H9 (cell line): Measurements from ENCODE around the gene LRRC14B. TPM values are rescaled to one million over a fixed set of nuclear protein-coding genes. Genes with fewer than 3 reads are reported as not detected.

Experiments used
- DNase-seq: peaks from one replicate; pipeline ENCODE4 v3.0.0-alpha.2; 2017
- H2AFZ ChIP-seq: one replicate; pipeline ENCODE4 v1.6.1; 2013; ENCODE audit warnings: mild to moderate bottlenecking, low read length, control low read depth, moderate library complexity
- H2AK5ac ChIP-seq: 2 replicates; pipeline ENCODE4 v1.6.1; 2013; ENCODE audit warnings: low read length, control low read depth, mixed read lengths; ENCODE audit not compliant: insufficient read length
- H2BK120ac ChIP-seq: one replicate; pipeline ENCODE4 v1.6.1; 2013; ENCODE audit warnings: low read depth, mild to moderate bottlenecking, low read length, control low read depth, inconsistent platforms; ENCODE audit not compliant: poor library complexity, severe bottlenecking
- H2BK12ac ChIP-seq: 2 replicates; pipeline ENCODE4 v1.6.1; 2013; ENCODE audit warnings: low read length, control low read depth, mixed read lengths, low read depth; ENCODE audit not compliant: insufficient read length
- H2BK15ac ChIP-seq: 2 replicates; pipeline ENCODE4 v1.6.1; 2013; ENCODE audit warnings: low read depth, low read length, control low read depth
- H2BK20ac ChIP-seq: one replicate; pipeline ENCODE4 v1.6.1; 2013; ENCODE audit warnings: low read depth, mild to moderate bottlenecking, low read length, control low read depth, inconsistent platforms; ENCODE audit not compliant: poor library complexity, severe bottlenecking
- H2BK5ac ChIP-seq: 2 replicates; pipeline ENCODE4 v1.6.1; 2013; ENCODE audit warnings: low read length, control low read depth, mixed read lengths; ENCODE audit not compliant: insufficient read length
- H3K14ac ChIP-seq: 2 replicates; pipeline ENCODE4 v1.6.1; 2013; ENCODE audit warnings: low read length, control low read depth; ENCODE audit not compliant: insufficient read depth
- H3K18ac ChIP-seq: 2 replicates; pipeline ENCODE4 v1.6.1; 2013; ENCODE audit warnings: low read depth, mild to moderate bottlenecking, mixed read lengths, low read length, control low read depth; ENCODE audit not compliant: insufficient read length
- H3K23ac ChIP-seq: 2 replicates; pipeline ENCODE4 v1.6.1; 2013; ENCODE audit warnings: low read length, control low read depth, mixed read lengths, low read depth; ENCODE audit not compliant: insufficient read length
- H3K23me2 ChIP-seq: 2 replicates; pipeline ENCODE4 v1.6.1; 2013; ENCODE audit warnings: low read depth, mild to moderate bottlenecking, mixed read lengths, low read length, control low read depth; ENCODE audit not compliant: insufficient read length, poor library complexity, severe bottlenecking
- H3K27ac ChIP-seq: 2 replicates; pipeline ENCODE4 v1.5.1; 2013; ENCODE audit warnings: low read length, control low read depth, mixed read lengths, low read depth; ENCODE audit not compliant: insufficient read length
- H3K27me3 ChIP-seq: 2 replicates; pipeline ENCODE4 v1.6.1; 2013; ENCODE audit warnings: low read length, control low read depth, inconsistent platforms; ENCODE audit not compliant: insufficient read depth
- H3K4ac ChIP-seq: 2 replicates; pipeline ENCODE4 v1.6.1; 2013; ENCODE audit warnings: low read depth, mild to moderate bottlenecking, control low read depth, inconsistent platforms, low read length, moderate library complexity
- H3K4me1 ChIP-seq: 2 replicates; pipeline ENCODE4 v1.6.1; 2013; ENCODE audit warnings: low read length, control low read depth, inconsistent platforms; ENCODE audit not compliant: insufficient read depth
- H3K4me2 ChIP-seq: 2 replicates; pipeline ENCODE4 v1.6.1; 2013; ENCODE audit warnings: low read length, control low read depth, mixed read lengths; ENCODE audit not compliant: insufficient read length, insufficient read depth
- H3K56ac ChIP-seq: 2 replicates; pipeline ENCODE4 v1.6.1; 2013; ENCODE audit warnings: low read depth, mild to moderate bottlenecking, mixed read lengths, low read length, control low read depth; ENCODE audit not compliant: insufficient read length
- H3K79me1 ChIP-seq: 2 replicates; pipeline ENCODE4 v1.6.1; 2013; ENCODE audit warnings: low read depth, mild to moderate bottlenecking, moderate library complexity, low read length, control low read depth, inconsistent platforms; ENCODE audit not compliant: insufficient read depth, poor library complexity, severe bottlenecking
- H3K79me2 ChIP-seq: 2 replicates; pipeline ENCODE4 v1.6.1; 2013; ENCODE audit warnings: low read length, control low read depth, inconsistent platforms; ENCODE audit not compliant: insufficient read depth
- H3K9ac ChIP-seq: 2 replicates; pipeline ENCODE4 v1.6.1; 2013; ENCODE audit warnings: low read length, control low read depth, mixed read lengths; ENCODE audit not compliant: insufficient read length; ENCODE audit errors: extremely low read depth
- H3K9me3 ChIP-seq: one replicate; pipeline ENCODE4 v1.6.1; 2013; ENCODE audit warnings: low read depth, low read length, inconsistent platforms; ENCODE audit not compliant: control insufficient read depth
- H3T11ph ChIP-seq: one replicate; pipeline ENCODE4 v1.6.1; 2013; ENCODE audit warnings: mild to moderate bottlenecking, low read length, control low read depth, inconsistent platforms
- H4K20me1 ChIP-seq: one replicate; pipeline ENCODE4 v1.6.1; 2013; ENCODE audit not compliant: control insufficient read depth, insufficient read length, insufficient read depth
- H4K5ac ChIP-seq: 2 replicates; pipeline ENCODE4 v1.6.1; 2013; ENCODE audit warnings: low read depth, mild to moderate bottlenecking, mixed read lengths, low read length, control low read depth; ENCODE audit not compliant: insufficient read length
- H4K8ac ChIP-seq: replicated peaks from 2 replicates; pipeline ENCODE4 v1.6.1; 2013; ENCODE audit warnings: low read length, control low read depth, mixed read lengths, low read depth; ENCODE audit not compliant: insufficient read length
- H4K91ac ChIP-seq: 2 replicates; pipeline ENCODE4 v1.6.1; 2013; ENCODE audit warnings: low read depth, mild to moderate bottlenecking, moderate library complexity, mixed read lengths, low read length, control low read depth; ENCODE audit not compliant: insufficient read length
- H3K27ac Mint-ChIP-seq, 3 experiments: 2 replicates in 2 of 3; 3 replicates in 1 of 3; pipeline ENCODE4 v1.8.0; 2020 to 2021; ENCODE audit warnings: mixed read lengths in 3 of 3, mild to moderate bottlenecking in 1 of 3, moderate library complexity in 1 of 3
- H3K27me3 Mint-ChIP-seq: 2 replicates; pipeline ENCODE4 v1.8.0; 2021; ENCODE audit warnings: low read depth, mild to moderate bottlenecking, moderate library complexity, mixed read lengths
- H3K36me3 Mint-ChIP-seq, 3 experiments: 2 replicates in 2 of 3; 3 replicates in 1 of 3; pipeline ENCODE4 v1.8.0; 2020 to 2021; ENCODE audit warnings: low read depth in 3 of 3, mixed read lengths in 3 of 3; ENCODE audit not compliant: insufficient read depth in 1 of 3
- H3K4me1 Mint-ChIP-seq, 2 experiments: 2 replicates each; pipeline ENCODE4 v1.8.0; 2020; ENCODE audit warnings: mixed read lengths in 2 of 2
- H3K4me3 Mint-ChIP-seq, 2 experiments: 2 replicates in 1 of 2; 3 replicates in 1 of 2; pipeline ENCODE4 v1.8.0; 2020 to 2021; ENCODE audit warnings: mild to moderate bottlenecking in 2 of 2, mixed read lengths in 2 of 2, moderate library complexity in 1 of 2
- H3K9me3 Mint-ChIP-seq, 2 experiments: 2 replicates in 1 of 2; 3 replicates in 1 of 2; pipeline ENCODE4 v1.8.0; 2020; ENCODE audit warnings: mild to moderate bottlenecking in 2 of 2, mixed read lengths in 2 of 2, moderate library complexity in 1 of 2
- WGBS: extraction: QIAGEN DNeasy Blood & Tissue Kit; methylation state at CpG from one replicate; pipeline ENCODE4 v1.1.7; 2013; ENCODE audit warnings: missing lambda C conversion rate, low lambda C conversion rate, mixed read lengths; ENCODE audit not compliant: insufficient read length; ENCODE audit errors: extremely low coverage; 5-methylcytosine and 5-hydroxymethylcytosine counted together
- total RNA-seq: library from RNA; stranded (reverse); gene quantifications from 2 replicates; pipeline ENCODE4 v1.2.1, GENCODE V29; 2021
- TF ChIP-seq, protein P1 (sequence below): fragments of 200-600 bp; sonication (generic); conservative IDR thresholded peaks from 3 replicates; pipeline ENCODE4 v1.8.0; 2021; ENCODE audit warnings: antibody characterized with exemption, mild to moderate bottlenecking

Gene LRRC14B
- total RNA-seq, 1 experiment from 2014 or later = not detected

- no peaks in the 10 kb centered on the region for H3K9me3 ChIP-seq
- no peak overlapping the region for H3K56ac ChIP-seq
- H3K4ac ChIP-seq = no peak overlapping the region
- H3K9me3 Mint-ChIP-seq = no peaks in the 10 kb centered on the region
- no peaks in the 10 kb centered on the region for H3K27me3 Mint-ChIP-seq
- no peaks in the 10 kb centered on the region for H3K79me1 ChIP-seq
- H2BK5ac ChIP-seq = no peak overlapping the region
- no peak overlapping the region for H3K4me2 ChIP-seq
- no peak overlapping the region for H3K23ac ChIP-seq
- no peak overlapping the region for H2AFZ ChIP-seq
- H4K20me1 ChIP-seq = no peaks in the 10 kb centered on the region
- no peak overlapping the region for H4K8ac ChIP-seq
- no peak overlapping the region for H2BK12ac ChIP-seq
- H2BK20ac ChIP-seq = no peak overlapping the region
- no peak overlapping the region for H2BK15ac ChIP-seq
- no peak overlapping the region for H4K5ac ChIP-seq
- no peaks in the 10 kb centered on the region for H3K4me1 ChIP-seq
- peaks cover 4 to 26% (median 25%) of the 10 kb centered on the region in 3 experiments; a peak in 6 of 7 replicates for H3K36me3 Mint-ChIP-seq
- TF ChIP-seq, protein P1, sequence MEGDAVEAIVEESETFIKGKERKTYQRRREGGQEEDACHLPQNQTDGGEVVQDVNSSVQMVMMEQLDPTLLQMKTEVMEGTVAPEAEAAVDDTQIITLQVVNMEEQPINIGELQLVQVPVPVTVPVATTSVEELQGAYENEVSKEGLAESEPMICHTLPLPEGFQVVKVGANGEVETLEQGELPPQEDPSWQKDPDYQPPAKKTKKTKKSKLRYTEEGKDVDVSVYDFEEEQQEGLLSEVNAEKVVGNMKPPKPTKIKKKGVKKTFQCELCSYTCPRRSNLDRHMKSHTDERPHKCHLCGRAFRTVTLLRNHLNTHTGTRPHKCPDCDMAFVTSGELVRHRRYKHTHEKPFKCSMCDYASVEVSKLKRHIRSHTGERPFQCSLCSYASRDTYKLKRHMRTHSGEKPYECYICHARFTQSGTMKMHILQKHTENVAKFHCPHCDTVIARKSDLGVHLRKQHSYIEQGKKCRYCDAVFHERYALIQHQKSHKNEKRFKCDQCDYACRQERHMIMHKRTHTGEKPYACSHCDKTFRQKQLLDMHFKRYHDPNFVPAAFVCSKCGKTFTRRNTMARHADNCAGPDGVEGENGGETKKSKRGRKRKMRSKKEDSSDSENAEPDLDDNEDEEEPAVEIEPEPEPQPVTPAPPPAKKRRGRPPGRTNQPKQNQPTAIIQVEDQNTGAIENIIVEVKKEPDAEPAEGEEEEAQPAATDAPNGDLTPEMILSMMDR = no peak
- no peak overlapping the region for H3K18ac ChIP-seq
- H3K27ac Mint-ChIP-seq = no peak overlapping the region
- H3T11ph ChIP-seq = no peak overlapping the region
- no peak for DNase-seq
- no CpG with 5 or more reads among the region's 4 CpGs for WGBS
- H3K27me3 ChIP-seq = no peaks in the 10 kb centered on the region
- no peak overlapping the region for H2BK120ac ChIP-seq
- H2AK5ac ChIP-seq = no peak overlapping the region
- no peak overlapping the region for H3K14ac ChIP-seq
- no peak overlapping the region for H4K91ac ChIP-seq
- H3K9ac ChIP-seq = no peak overlapping the region
- peaks cover 11 to 21% of the 10 kb centered on the region in 2 experiments for H3K4me1 Mint-ChIP-seq
- H3K23me2 ChIP-seq = no peaks in the 10 kb centered on the region
- H3K79me2 ChIP-seq = no peaks in the 10 kb centered on the region
- no peak overlapping the region for H3K27ac ChIP-seq
- H3K4me3 Mint-ChIP-seq = no peak overlapping the region
Observed at GRCh38 chr5:200985-201384, 9.7 kb downstream of the LRRC14B start.
